Mesenchymal stem cell (in vitro differentiated cells and primary cell): Measurements from ENCODE around the gene VWA2. TPM values are rescaled to one million over a fixed set of nuclear protein-coding genes. Genes with fewer than 3 reads are reported as not detected.

ENCODE experiments used
- DNase-seq: peaks from one replicate; pipeline ENCODE4 v3.0.0-alpha.2; 2013
- H2AFZ ChIP-seq: one replicate; pipeline ENCODE4 v1.6.1; 2013; ENCODE audit warnings: low read depth, mild to moderate bottlenecking, control low read depth, inconsistent platforms, low read length, moderate library complexity
- H2AK5ac ChIP-seq: 2 replicates; pipeline ENCODE4 v1.6.1; 2013; ENCODE audit warnings: low read length, moderate library complexity, mild to moderate bottlenecking, inconsistent platforms; ENCODE audit not compliant: severe bottlenecking
- H2BK120ac ChIP-seq: one replicate; pipeline ENCODE4 v1.6.1; 2013; ENCODE audit warnings: low read depth, mild to moderate bottlenecking, inconsistent platforms, low read length, moderate library complexity
- H2BK12ac ChIP-seq, 2 experiments: one replicate each; pipeline ENCODE4 v1.6.1; 2013; ENCODE audit warnings: inconsistent platforms in 2 of 2, low read length in 2 of 2, mild to moderate bottlenecking in 2 of 2, moderate library complexity in 2 of 2, control low read depth in 1 of 2
- H2BK15ac ChIP-seq: one replicate; pipeline ENCODE4 v1.6.1; 2013; ENCODE audit warnings: mild to moderate bottlenecking, low read depth, inconsistent platforms; ENCODE audit not compliant: poor library complexity, severe bottlenecking
- H2BK5ac ChIP-seq: 2 replicates; pipeline ENCODE4 v1.6.1; 2013; ENCODE audit warnings: low read depth, mild to moderate bottlenecking, low read length, control low read depth, inconsistent platforms; ENCODE audit not compliant: poor library complexity, severe bottlenecking
- H3K14ac ChIP-seq, 2 experiments: one replicate each; pipeline ENCODE4 v1.6.1; 2013; ENCODE audit warnings: inconsistent platforms in 2 of 2, low read length in 2 of 2, control low read depth in 1 of 2, mild to moderate bottlenecking in 1 of 2, moderate library complexity in 1 of 2
- H3K18ac ChIP-seq, 2 experiments: one replicate each; pipeline ENCODE4 v1.6.1; 2013; ENCODE audit warnings: inconsistent platforms in 2 of 2, low read length in 2 of 2, control low read depth in 1 of 2, low read depth in 1 of 2, mild to moderate bottlenecking in 1 of 2
- H3K23ac ChIP-seq, 2 experiments: one replicate each; pipeline ENCODE4 v1.6.1; 2013; ENCODE audit warnings: inconsistent platforms in 2 of 2, low read length in 2 of 2, mild to moderate bottlenecking in 2 of 2, moderate library complexity in 2 of 2, control low read depth in 1 of 2
- H3K27ac ChIP-seq: 2 replicates; pipeline ENCODE4 v1.5.1; 2013; ENCODE audit warnings: mild to moderate bottlenecking, moderate library complexity, low read length, control low read depth, inconsistent platforms; ENCODE audit not compliant: poor library complexity, severe bottlenecking
- H3K27me3 ChIP-seq, 2 experiments: 2 replicates each; pipeline versions ENCODE4 v1.6.1 to v1.7.0; 2013; ENCODE audit warnings: low read length in 2 of 2, mild to moderate bottlenecking in 2 of 2, moderate library complexity in 2 of 2, control low read depth in 1 of 2, inconsistent platforms in 1 of 2; ENCODE audit not compliant: control insufficient read depth in 1 of 2, insufficient read depth in 1 of 2
- H3K36me3 ChIP-seq, 2 experiments: 2 replicates each; pipeline versions ENCODE4 v1.6.1 to v1.7.0; 2013; ENCODE audit warnings: low read length in 2 of 2, control low read depth in 1 of 2, inconsistent platforms in 1 of 2, low read depth in 1 of 2, mild to moderate bottlenecking in 1 of 2; ENCODE audit not compliant: insufficient read depth in 2 of 2, control insufficient read depth in 1 of 2
- H3K4ac ChIP-seq, 2 experiments: one replicate each; pipeline ENCODE4 v1.6.1; 2013; ENCODE audit warnings: inconsistent platforms in 2 of 2, low read length in 2 of 2, mild to moderate bottlenecking in 2 of 2, moderate library complexity in 2 of 2, control low read depth in 1 of 2, low read depth in 1 of 2
- H3K4me1 ChIP-seq: 2 replicates; pipeline ENCODE4 v1.6.1; 2013; ENCODE audit warnings: low read depth, low read length, control low read depth; ENCODE audit not compliant: control insufficient read depth, insufficient read depth
- H3K4me2 ChIP-seq: 2 replicates; pipeline ENCODE4 v1.6.1; 2013; ENCODE audit warnings: low read length, mild to moderate bottlenecking, inconsistent platforms; ENCODE audit not compliant: poor library complexity, severe bottlenecking
- H3K4me3 ChIP-seq, 2 experiments: 2 replicates each; pipeline versions ENCODE4 v1.5.1 to v1.7.0; 2013; ENCODE audit warnings: low read length in 2 of 2, mild to moderate bottlenecking in 2 of 2, control low read depth in 1 of 2, low read depth in 1 of 2; ENCODE audit not compliant: insufficient read depth in 1 of 2
- H3K79me1 ChIP-seq: replicated peaks from 2 replicates; pipeline ENCODE4 v1.6.1; 2013; ENCODE audit warnings: mild to moderate bottlenecking, control low read depth, low read length, inconsistent platforms; ENCODE audit not compliant: poor library complexity, severe bottlenecking
- H3K9ac ChIP-seq: 2 replicates; pipeline ENCODE4 v1.7.0; 2013; ENCODE audit warnings: mild to moderate bottlenecking, low read length, moderate library complexity
- H3K9me3 ChIP-seq: 2 replicates; pipeline ENCODE4 v1.7.0; 2013; ENCODE audit warnings: mild to moderate bottlenecking, low read length; ENCODE audit not compliant: control insufficient read depth
- H4K8ac ChIP-seq: one replicate; pipeline ENCODE4 v1.6.1; 2013; ENCODE audit warnings: inconsistent platforms, mild to moderate bottlenecking, low read length, moderate library complexity
- H4K91ac ChIP-seq: one replicate; pipeline ENCODE4 v1.6.1; 2013; ENCODE audit warnings: mild to moderate bottlenecking, low read length, inconsistent platforms
- WGBS: methylation state at CpG from one replicate; pipeline ENCODE4 v1.1.7; 2013; ENCODE audit warnings: mixed read lengths; 5-methylcytosine and 5-hydroxymethylcytosine counted together
- polyA plus RNA-seq, 2 experiments: library from polyadenylated mRNA; stranded (reverse); fragments of 200-250 nt; gene quantifications; one replicate each; pipeline ENCODE4 v1.2.3, GENCODE V29; 2013

VWA2 gene
- 0.07 TPM for polyA plus RNA-seq (2013, experiment 1 of 2)
- 0.12 TPM for polyA plus RNA-seq (2013, experiment 2 of 2)

GRCh38 chr10:114239117-114239993 is at the start of gene VWA2:
Gene VWA2, plus strand, starts transcription at chr10:114239254. Its CDS starts 9,460 bp downstream, at chr10:114248714.
- Histone ChIP-seq H3K9ac (no peak within 1 kb of the TSS), H2AFZ (no peak within 1 kb of the TSS), H3K27ac (no peak within 1 kb of the TSS), H2BK12ac (peak within 1 kb of the TSS in 1 of 2 experiments; percentile 29), H3K18ac (no peak within 1 kb of the TSS), H2BK5ac (no peak within 1 kb of the TSS), H2BK120ac (no peak within 1 kb of the TSS), H3K4me2 (peak within 1 kb of the TSS; percentile 85), H3K27me3 (peaks cover 91 to 96% of the 10 kb centered on the region in 2 experiments), H3K79me1 (no peaks in the 10 kb centered on the region), H3K36me3 (peaks cover 0 to 4% of the 10 kb centered on the region in 2 experiments), H4K91ac (peak within 1 kb of the TSS; percentile 7), H3K4ac (no peak within 1 kb of the TSS), H2AK5ac (no peak within 1 kb of the TSS), H3K14ac (no peak within 1 kb of the TSS), H3K4me3 (peak within 1 kb of the TSS; percentile 41 to 47), H2BK15ac (no peak within 1 kb of the TSS), H3K4me1 (peaks cover 7% of the 10 kb centered on the region), H3K9me3 (no peaks in the 10 kb centered on the region), H4K8ac (peak within 1 kb of the TSS; percentile 57), H3K23ac (peak within 1 kb of the TSS in 1 of 2 experiments; percentile 85)
- no peak for DNase-seq
- whole genome bisulfite sequencing, result 5% methylated on average over 69 of the region's 79 CpGs

GRCh38 chr10:114189700-114190099 is 49.4 kb upstream of the VWA2 start:
- 94% methylated on average over 6 of the region's 8 CpGs for WGBS
- no peak overlapping the region for H2AK5ac ChIP-seq

GRCh38 chr10:114195079-114195478 is 44.0 kb upstream of the VWA2 start:
- H3K27me3 ChIP-seq, result peaks cover 0 to 10% of the 10 kb centered on the region in 2 experiments
- no peak overlapping the region for H3K9ac ChIP-seq
- no peak overlapping the region for H3K18ac ChIP-seq
- peak; percentile 6 for DNase-seq
- no peak overlapping the region for H2AK5ac ChIP-seq
- H2BK120ac ChIP-seq, result no peak overlapping the region
- H3K4me3 ChIP-seq, result no peak overlapping the region
- no peak overlapping the region for H2BK5ac ChIP-seq
- no peak overlapping the region for H3K14ac ChIP-seq
- no peaks in the 10 kb centered on the region for H3K36me3 ChIP-seq
- no peaks in the 10 kb centered on the region for H3K4me1 ChIP-seq
- H3K4ac ChIP-seq, result no peak overlapping the region
- 83% methylated on average over 1 of the region's 2 CpGs for WGBS
- H3K4me2 ChIP-seq, result no peak overlapping the region
- H3K79me1 ChIP-seq, result no peaks in the 10 kb centered on the region
- no peak overlapping the region for H2BK15ac ChIP-seq
- H3K9me3 ChIP-seq, result no peaks in the 10 kb centered on the region
- no peak overlapping the region for H3K27ac ChIP-seq
- H4K8ac ChIP-seq, result no peak overlapping the region
- no peak overlapping the region for H2BK12ac ChIP-seq
- H4K91ac ChIP-seq, result no peak overlapping the region
- no peak overlapping the region for H3K23ac ChIP-seq
- no peak overlapping the region for H2AFZ ChIP-seq

More at GRCh38 chr10:114189700-114190099, 49.4 kb upstream of the VWA2 start:
- H3K9me3 ChIP-seq, result no peaks in the 10 kb centered on the region
- no peak overlapping the region for H3K4me2 ChIP-seq
- H4K91ac ChIP-seq, result no peak overlapping the region
- no peak overlapping the region for H2AFZ ChIP-seq
- H3K4ac ChIP-seq, result no peak overlapping the region
- no peak overlapping the region for H2BK12ac ChIP-seq
- no peak overlapping the region for H2BK5ac ChIP-seq
- no peak overlapping the region for H2BK120ac ChIP-seq
- no peak overlapping the region for H4K8ac ChIP-seq
- no peaks in the 10 kb centered on the region for H3K4me1 ChIP-seq
- no peak for DNase-seq
- no peak overlapping the region for H3K18ac ChIP-seq
- no peaks in the 10 kb centered on the region for H3K36me3 ChIP-seq
- no peak overlapping the region for H3K14ac ChIP-seq
- H3K27ac ChIP-seq, result no peak overlapping the region
- H3K23ac ChIP-seq, result no peak overlapping the region
- no peak overlapping the region for H3K9ac ChIP-seq
- H3K4me3 ChIP-seq, result no peak overlapping the region
- peaks cover 0 to 4% of the 10 kb centered on the region in 2 experiments for H3K27me3 ChIP-seq
- H3K79me1 ChIP-seq, result no peaks in the 10 kb centered on the region
- H2BK15ac ChIP-seq, result no peak overlapping the region

- no peak overlapping the region for H3K27ac ChIP-seq
- no peak overlapping the region for H3K18ac ChIP-seq
- no peak for DNase-seq
- no peaks in the 10 kb centered on the region for H3K9me3 ChIP-seq
- no peak overlapping the region for H2BK120ac ChIP-seq
- H3K23ac ChIP-seq, result no peak overlapping the region
- H2BK5ac ChIP-seq, result no peak overlapping the region
- no peak overlapping the region for H3K9ac ChIP-seq
- no peaks in the 10 kb centered on the region for H3K79me1 ChIP-seq
- no peak overlapping the region for H2BK12ac ChIP-seq
- H3K4me2 ChIP-seq, result no peak overlapping the region
- H4K8ac ChIP-seq, result no peak overlapping the region
- no peaks in the 10 kb centered on the region for H3K4me1 ChIP-seq
- WGBS, result 100% methylated on average over 2 of the region's 4 CpGs
- no peak overlapping the region for H2AFZ ChIP-seq
- no peaks in the 10 kb centered on the region for H3K36me3 ChIP-seq
- no peak overlapping the region for H4K91ac ChIP-seq
- H3K4me3 ChIP-seq, result no peak overlapping the region
- no peak overlapping the region for H3K14ac ChIP-seq
- H2BK15ac ChIP-seq, result peak overlapping the region; percentile 28
- H3K27me3 ChIP-seq, result peaks cover 0 to 10% of the 10 kb centered on the region in 2 experiments
- H3K4ac ChIP-seq, result no peak overlapping the region
- no peak overlapping the region for H2AK5ac ChIP-seq
These were observed 39.8 kb upstream of the VWA2 start for GRCh38 chr10:114199239-114199638.
